GM19452 (cell line): Measurements from ENCODE around the gene NTM.

ENCODE experiments used
- ATAC-seq: cut with Tn5 transposase; IDR thresholded peaks from one replicate; pipeline ENCODE4 v1.9.1; 2021; ENCODE audit not compliant: unreplicated experiment

The NTM gene

GRCh38 chr11:131543389-131544025 is 173.1 kb downstream of the NTM start:
- ATAC-seq = no peak

DNA sequence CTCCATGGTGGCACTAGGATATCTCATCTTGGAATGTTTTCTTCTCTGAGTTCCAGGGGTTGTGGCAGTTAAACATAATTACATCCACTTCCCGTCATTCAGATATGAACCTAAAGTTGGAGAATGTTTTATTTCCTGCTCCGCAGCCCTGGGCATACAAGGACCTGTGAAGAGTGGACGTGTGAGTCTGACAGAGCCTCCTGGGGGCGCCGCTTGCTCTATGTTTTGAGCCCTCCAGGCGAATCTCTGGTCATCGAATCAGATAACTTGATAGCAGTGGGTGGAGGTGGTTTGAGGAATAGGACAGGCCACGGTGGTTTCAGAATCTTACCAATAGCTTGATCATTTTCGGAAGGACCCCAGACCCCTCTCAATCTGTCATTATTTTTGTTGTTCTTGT is 174.2 kb downstream of the NTM start:
- ATAC-seq = no peak

GRCh38 chr11:131546218-131546895 is 175.9 kb downstream of the NTM start:
- no peak for ATAC-seq

DNA sequence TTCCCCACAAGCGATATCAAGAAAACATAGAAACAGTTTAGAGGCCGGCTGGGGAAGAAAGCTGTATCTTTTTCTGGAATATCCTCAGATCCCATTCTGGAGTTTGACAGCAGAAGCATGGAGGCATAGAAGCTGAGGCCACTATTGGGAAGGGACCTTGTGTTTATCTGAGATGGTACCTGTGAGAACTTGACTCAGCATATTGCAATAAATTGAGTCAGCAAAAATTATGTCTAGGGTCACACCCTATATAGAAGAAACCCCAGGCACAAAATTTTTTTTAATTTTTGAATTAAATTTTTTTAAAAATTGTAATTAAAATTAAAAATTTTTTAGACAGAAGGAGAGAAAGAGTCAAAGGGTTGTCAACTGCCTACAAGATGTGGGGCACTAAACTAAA is 178.7 kb downstream of the NTM start:
- ATAC-seq = no peak

DNA sequence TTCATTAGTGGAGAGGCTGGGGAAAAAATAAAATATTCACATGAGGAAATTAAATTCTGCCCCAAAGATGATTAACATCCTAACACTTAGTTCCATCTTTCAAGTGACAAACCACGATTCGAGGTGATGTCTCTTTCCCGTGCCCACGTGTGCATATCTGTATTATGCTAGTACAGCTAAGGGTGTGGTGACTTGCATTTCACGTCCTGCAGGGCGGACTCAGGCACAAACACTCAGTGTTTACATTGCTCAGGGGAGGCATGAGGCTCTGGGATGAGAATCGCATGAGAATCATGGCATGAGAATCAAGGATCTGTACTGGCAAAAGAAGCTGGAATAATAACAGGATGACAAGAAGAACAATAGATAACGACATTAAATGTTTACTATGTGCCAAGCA is 179.4 kb downstream of the NTM start:
- ATAC-seq = no peak

- no peak for ATAC-seq
These were observed 189.9 kb downstream of the NTM start for GRCh38 chr11:131560287-131560686.

- ATAC-seq = no peak
These were observed 191.1 kb downstream of the NTM start for GRCh38 chr11:131561501-131561900.

- no peak for ATAC-seq
These were observed 191.6 kb downstream of the NTM start for GRCh38 chr11:131561972-131562371.

DNA sequence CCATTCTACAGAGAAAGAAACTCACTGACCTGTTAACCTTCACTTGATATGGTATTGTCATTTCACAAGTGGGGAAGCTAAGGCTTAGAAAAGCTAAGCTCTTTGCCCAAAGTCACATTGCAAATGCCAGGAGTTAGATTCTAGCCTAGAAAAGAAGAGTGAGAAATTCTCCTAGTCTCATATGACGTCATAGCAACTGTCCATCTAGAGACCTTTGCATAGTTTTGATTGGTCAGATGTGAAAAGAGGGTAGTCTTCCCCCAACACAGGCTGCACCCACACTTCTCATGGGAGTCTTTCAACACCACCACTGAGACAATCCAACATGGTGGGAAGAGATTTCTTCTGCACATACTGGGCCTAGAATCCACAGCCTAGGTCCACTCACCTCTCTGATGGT is 197.9 kb downstream of the NTM start:
- no peak for ATAC-seq

- no peak for ATAC-seq
These were observed 201.2 kb downstream of the NTM start for GRCh38 chr11:131571571-131571970.

DNA sequence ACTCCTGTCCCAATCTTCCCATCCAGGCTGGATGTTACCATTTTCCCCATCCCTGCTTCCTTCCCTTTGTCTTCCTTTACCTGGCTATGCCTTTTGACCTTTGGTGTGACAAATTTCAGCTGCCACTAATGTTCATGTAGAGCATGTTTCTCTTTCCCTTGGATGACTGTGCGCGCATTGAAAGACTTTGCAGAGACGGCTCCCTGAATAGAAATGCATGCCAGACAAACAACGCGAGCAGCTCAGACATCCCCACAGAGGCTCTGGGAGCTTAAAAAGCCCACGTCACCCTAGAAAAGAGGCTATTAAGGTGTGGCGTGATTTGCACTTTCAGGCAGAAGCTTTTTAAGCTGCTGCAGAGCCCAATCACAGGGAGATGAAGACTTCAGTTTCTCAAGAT is 202.0 kb downstream of the NTM start:
- ATAC-seq = no peak

- ATAC-seq = no peak
These were observed 209.5 kb downstream of the NTM start for GRCh38 chr11:131579932-131580387.

DNA sequence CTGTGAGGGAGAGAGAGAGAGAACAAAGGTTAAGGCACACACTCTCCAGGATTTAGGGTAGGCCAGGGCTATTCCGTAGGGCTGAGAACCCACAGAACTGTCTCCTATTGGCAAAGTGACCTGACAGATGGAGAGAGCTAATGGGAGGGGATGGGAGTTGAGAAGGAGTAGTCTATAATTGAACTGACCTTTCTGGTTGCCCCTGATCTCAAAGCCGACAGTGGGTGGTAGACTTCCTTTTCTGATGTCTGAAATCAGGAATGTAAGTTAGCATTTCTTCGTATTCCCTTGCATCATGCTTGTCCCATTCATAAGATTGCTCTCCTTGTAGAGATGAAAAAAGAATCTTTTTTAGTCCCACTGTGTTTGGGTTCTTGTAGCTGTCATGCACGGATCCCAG is 210.1 kb downstream of the NTM start:
- no peak for ATAC-seq

DNA sequence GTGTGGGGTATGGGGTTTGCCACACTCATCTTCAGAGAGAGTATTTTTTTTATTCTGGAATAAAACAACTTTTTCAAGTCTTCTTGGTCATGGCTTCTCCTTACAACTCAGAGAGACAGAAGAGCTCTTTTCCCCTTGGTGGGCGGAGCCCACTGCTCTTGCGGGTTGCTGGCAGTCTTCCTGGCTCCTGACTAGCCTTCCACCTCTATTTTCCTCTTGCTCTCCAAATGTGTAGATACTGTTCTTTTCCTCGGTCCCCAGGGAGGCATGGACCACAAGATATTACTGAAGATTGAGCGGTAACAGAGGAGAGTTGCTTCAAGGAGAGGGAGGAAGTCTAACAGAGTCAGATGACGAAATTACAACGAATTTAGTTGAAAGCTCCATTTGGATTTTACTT is 210.6 kb downstream of the NTM start:
- no peak for ATAC-seq

GRCh38 chr11:131582021-131582525 is 211.7 kb downstream of the NTM start:
- ATAC-seq = no peak

DNA sequence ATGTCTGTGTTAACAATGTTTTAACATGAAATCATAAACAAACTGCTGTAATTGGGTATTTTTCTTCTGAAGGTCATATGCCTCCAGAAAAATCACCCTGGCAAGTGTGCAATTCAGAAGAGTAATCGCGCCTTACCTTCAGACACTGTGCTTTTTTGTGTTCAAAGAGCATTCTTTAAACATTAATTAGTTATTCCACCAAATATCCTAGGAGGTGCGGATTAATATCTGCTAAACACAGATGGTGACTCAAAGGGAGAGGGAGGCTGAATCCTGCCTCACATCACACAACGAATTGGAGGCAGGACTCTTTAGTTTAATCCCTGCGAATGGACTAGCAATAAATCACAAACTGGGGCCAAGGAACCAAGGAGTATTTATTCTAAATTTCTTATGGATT is 213.0 kb downstream of the NTM start:
- ATAC-seq = no peak

DNA sequence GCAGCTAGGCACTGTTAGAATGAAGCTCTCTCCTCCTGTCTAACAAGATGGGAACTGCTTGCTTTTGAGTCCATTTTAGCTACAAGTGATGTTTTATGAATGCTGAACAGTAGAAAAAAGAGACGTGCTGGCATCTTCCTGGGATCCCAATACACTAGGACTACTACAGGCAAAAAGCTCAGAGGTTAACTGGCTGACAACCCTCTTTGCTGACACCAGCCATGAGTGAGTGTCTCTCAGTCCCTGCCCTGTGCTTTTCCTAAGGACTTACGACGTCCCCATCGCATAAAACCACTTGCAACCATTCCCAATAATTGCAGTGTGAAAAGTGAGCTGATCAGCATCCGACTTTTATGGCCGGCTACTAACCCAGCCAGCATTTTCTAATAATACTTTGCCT is 213.5 kb downstream of the NTM start:
- no peak for ATAC-seq

GRCh38 chr11:131584785-131585592 is 214.6 kb downstream of the NTM start:
- ATAC-seq = no peak

GRCh38 chr11:131588057-131588456 is 217.6 kb downstream of the NTM start:
- no peak for ATAC-seq

DNA sequence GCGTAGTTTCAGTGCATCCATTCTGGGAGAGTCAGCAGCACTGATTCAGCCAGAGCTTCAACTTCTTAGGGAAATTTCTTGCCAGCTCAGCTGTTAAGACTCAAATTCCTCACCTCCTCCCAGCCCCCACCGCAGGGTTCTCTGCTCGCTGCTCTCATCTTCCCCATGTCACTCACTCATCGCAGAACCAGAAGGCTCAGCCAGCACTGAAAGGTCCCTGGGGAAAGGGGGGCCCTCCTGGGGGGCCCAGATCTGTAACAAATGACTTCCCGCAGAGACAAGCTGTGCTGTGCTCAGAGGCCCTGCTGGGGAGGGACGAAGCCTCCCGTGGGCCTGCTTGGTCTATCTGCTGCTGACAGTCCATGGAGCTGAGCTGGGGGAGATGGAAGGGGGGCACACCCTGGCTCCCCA is 220.6 kb downstream of the NTM start:
- no peak for ATAC-seq

GRCh38 chr11:131592152-131592551 is 221.7 kb downstream of the NTM start:
- no peak for ATAC-seq

DNA sequence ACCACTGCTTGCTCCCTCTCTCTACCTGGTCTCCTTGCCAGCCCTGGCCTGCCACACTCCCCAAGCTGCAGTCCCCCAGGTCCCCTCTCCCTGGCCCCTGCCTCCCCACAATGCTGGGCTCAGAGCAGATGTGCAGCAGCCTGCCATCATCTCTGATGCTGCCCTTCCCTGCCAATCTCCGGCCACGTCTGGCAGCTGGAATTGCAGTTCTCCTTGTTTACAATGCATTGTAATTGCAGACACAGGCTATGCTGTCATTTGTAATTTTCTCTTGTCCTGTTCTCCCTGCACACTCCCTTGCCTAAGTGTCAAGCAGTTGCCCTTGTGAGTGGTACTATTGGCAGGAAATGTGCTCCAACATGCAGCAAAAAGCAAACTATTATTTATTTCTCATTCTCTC is 222.3 kb downstream of the NTM start:
- ATAC-seq = no peak
